IMR-90 (cell line): ENCODE results near the gene USP36. TPM values are rescaled to one million over a fixed set of nuclear protein-coding genes. Genes with fewer than 3 reads are reported as not detected.

Source experiments
- ATAC-seq: fragments of 200-7000 bp; cut with Tn5 transposase; 2 replicates; pipeline ENCODE4 v1.9.1; 2020; ENCODE audit warnings: low read depth, mild to moderate bottlenecking, moderate library complexity
- BruUV-seq: library from RNA; stranded (reverse); fragments of 400-500 nt; replicated peaks from 2 replicates; lab custom pipeline; 2021; lab: Mats Ljungman, UMichigan
- CTCF ChIA-PET: fragments of 300-600 bp; formaldehyde crosslinking; extraction: SDS; loops from one replicate; lab custom pipeline; 2021; ENCODE audit warnings: antibody characterized with exemption; lab: Yijun Ruan, JAX
- POLR2A ChIA-PET: fragments of 300-600 bp; sonication (Branson Sonifier 250); formaldehyde crosslinking; loops from one replicate; lab custom pipeline; 2022; ENCODE audit warnings: antibody characterized with exemption; ENCODE audit not compliant: unreplicated experiment; lab: Charles Lee
- DNase-seq: peaks from one replicate; pipeline ENCODE4 v3.0.0; 2013
- H2AFZ ChIP-seq: replicated peaks from 2 replicates; pipeline ENCODE3; 2013; ENCODE audit warnings: low read length, mild to moderate bottlenecking; ENCODE audit not compliant: poor library complexity
- H2AK5ac ChIP-seq: 2 replicates; pipeline ENCODE4 v1.6.1; 2013; ENCODE audit warnings: low read depth, low read length, inconsistent platforms
- H2AK9ac ChIP-seq: replicated peaks from 2 replicates; pipeline ENCODE3; 2013; ENCODE audit warnings: mild to moderate bottlenecking, low read depth, low read length, moderate library complexity; ENCODE audit not compliant: poor library complexity
- H2BK120ac ChIP-seq: 2 replicates; pipeline ENCODE4 v1.6.1; 2013; ENCODE audit warnings: low read depth, low read length, inconsistent platforms
- H2BK15ac ChIP-seq: 3 replicates; pipeline ENCODE4 v1.6.1; 2013; ENCODE audit warnings: low read depth, low read length, inconsistent platforms
- H2BK20ac ChIP-seq: 2 replicates; pipeline ENCODE4 v1.6.1; 2013; ENCODE audit warnings: low read depth, mild to moderate bottlenecking, inconsistent platforms, low read length, moderate library complexity
- H2BK5ac ChIP-seq: 2 replicates; pipeline ENCODE4 v1.6.1; 2013; ENCODE audit warnings: mild to moderate bottlenecking, low read depth, low read length, inconsistent platforms; ENCODE audit not compliant: poor library complexity, severe bottlenecking
- H3K14ac ChIP-seq: replicated peaks from 2 replicates; pipeline ENCODE4 v1.6.1; 2013; ENCODE audit warnings: low read depth, low read length, inconsistent platforms
- H3K18ac ChIP-seq: 2 replicates; pipeline ENCODE4 v1.6.1; 2013; ENCODE audit warnings: low read depth, low read length, control low read depth
- H3K23ac ChIP-seq: 2 replicates; pipeline ENCODE4 v1.6.1; 2013; ENCODE audit warnings: low read depth, low read length, inconsistent platforms
- H3K27ac ChIP-seq: 2 replicates; pipeline ENCODE4 v1.5.1; 2013; ENCODE audit warnings: mild to moderate bottlenecking, control low read depth, low read length; ENCODE audit not compliant: insufficient read depth
- H3K27me3 ChIP-seq: 2 replicates; pipeline ENCODE4 v1.6.1; 2013; ENCODE audit warnings: low read length; ENCODE audit not compliant: control insufficient read depth, insufficient read depth
- H3K36me3 ChIP-seq: 2 replicates; pipeline ENCODE4 v1.6.1; 2013; ENCODE audit warnings: low read length, mixed read lengths; ENCODE audit not compliant: control insufficient read depth, insufficient read depth
- H3K4ac ChIP-seq: 2 replicates; pipeline ENCODE4 v1.6.1; 2013; ENCODE audit warnings: low read depth, low read length, inconsistent platforms
- H3K4me1 ChIP-seq: 2 replicates; pipeline ENCODE4 v1.6.1; 2013; ENCODE audit warnings: low read length, mixed read lengths; ENCODE audit not compliant: control insufficient read depth, insufficient read depth
- H3K4me2 ChIP-seq: 2 replicates; pipeline ENCODE4 v1.6.1; 2013; ENCODE audit warnings: low read depth, mild to moderate bottlenecking, control low read depth, low read length, moderate library complexity
- H3K4me3 ChIP-seq: 2 replicates; pipeline ENCODE4 v1.5.1; 2013; ENCODE audit warnings: low read depth, mild to moderate bottlenecking, control low read depth, low read length, moderate library complexity; ENCODE audit not compliant: insufficient read depth
- H3K56ac ChIP-seq: 2 replicates; pipeline ENCODE4 v1.6.1; 2013; ENCODE audit warnings: low read length, inconsistent platforms; ENCODE audit not compliant: insufficient read depth; ENCODE audit errors: extremely low read depth
- H3K79me1 ChIP-seq, 2 experiments: 2 replicates each; pipeline ENCODE4 v1.6.1; 2013; ENCODE audit warnings: low read length in 2 of 2, inconsistent platforms in 1 of 2, low read depth in 1 of 2
- H3K9ac ChIP-seq: 2 replicates; pipeline ENCODE4 v1.6.1; 2013; ENCODE audit warnings: low read depth, low read length, control low read depth
- H3K9me1 ChIP-seq: 2 replicates; pipeline ENCODE4 v1.6.1; 2013; ENCODE audit warnings: low read length, inconsistent platforms; ENCODE audit not compliant: insufficient read depth
- H3K9me3 ChIP-seq: 2 replicates; pipeline ENCODE4 v1.6.1; 2013; ENCODE audit warnings: low read length; ENCODE audit not compliant: control insufficient read depth, insufficient read depth
- H4K20me1 ChIP-seq: 2 replicates; pipeline ENCODE4 v1.6.1; 2013; ENCODE audit warnings: low read length, inconsistent platforms; ENCODE audit not compliant: insufficient read depth
- H4K5ac ChIP-seq: 2 replicates; pipeline ENCODE4 v1.6.1; 2013; ENCODE audit warnings: mild to moderate bottlenecking, low read depth, low read length, control low read depth
- H4K8ac ChIP-seq, 2 experiments: 2 replicates each; pipeline ENCODE4 v1.6.1; 2013; ENCODE audit warnings: low read depth in 2 of 2, low read length in 2 of 2, control low read depth in 1 of 2, inconsistent platforms in 1 of 2
- H4K91ac ChIP-seq: 2 replicates; pipeline ENCODE4 v1.6.1; 2013; ENCODE audit warnings: low read depth, low read length, inconsistent platforms; ENCODE audit not compliant: insufficient read depth
- BHLHE40 ChIP-seq: fragments of 150-350 bp; IDR thresholded peaks from 2 replicates; pipeline ENCODE4 v1.6.1; 2016; ENCODE audit warnings: mild to moderate bottlenecking, low read depth, low read length
- CEBPB ChIP-seq: IDR thresholded peaks from 2 replicates; pipeline ENCODE4 v1.6.1; 2012; ENCODE audit warnings: low read depth, low read length, improper control_type of control experiment
- CHD1 ChIP-seq: IDR thresholded peaks from 2 replicates; pipeline ENCODE4 v1.6.1; 2012; ENCODE audit warnings: low read depth, low read length, improper control_type of control experiment
- FOS ChIP-seq: fragments of 150-350 bp; IDR thresholded peaks from 2 replicates; pipeline ENCODE4 v1.6.1; 2016; ENCODE audit warnings: low read depth, low read length
- MAFK ChIP-seq: IDR thresholded peaks from 2 replicates; pipeline ENCODE4 v1.6.1; 2012; ENCODE audit warnings: low read depth, low read length, improper control_type of control experiment
- MAZ ChIP-seq: IDR thresholded peaks from 2 replicates; pipeline ENCODE4 v1.6.1; 2012; ENCODE audit warnings: low read depth, mild to moderate bottlenecking, low read length, improper control_type of control experiment, moderate library complexity, borderline replicate concordance
- MXI1 ChIP-seq: IDR thresholded peaks from 2 replicates; pipeline ENCODE4 v1.6.1; 2012; ENCODE audit warnings: low read depth, mild to moderate bottlenecking, low read length, moderate library complexity, borderline replicate concordance
- NFE2L2 ChIP-seq: fragments of 150-350 bp; IDR thresholded peaks from 2 replicates; pipeline ENCODE4 v1.6.1; 2016; ENCODE audit warnings: low read depth, mild to moderate bottlenecking, low read length
- POLR2A ChIP-seq: IDR thresholded peaks from 2 replicates; pipeline ENCODE4 v1.6.1; 2012; ENCODE audit warnings: mild to moderate bottlenecking, low read depth, low read length
- RAD21 ChIP-seq: IDR thresholded peaks from 2 replicates; pipeline ENCODE4 v1.6.1; 2012; ENCODE audit warnings: low read length, improper control_type of control experiment
- RCOR1 ChIP-seq: IDR thresholded peaks from 2 replicates; pipeline ENCODE4 v1.6.1; 2012; ENCODE audit warnings: mild to moderate bottlenecking, low read length, improper control_type of control experiment; ENCODE audit not compliant: insufficient replicate concordance
- RFX5 ChIP-seq: IDR thresholded peaks from 2 replicates; pipeline ENCODE4 v1.8.0; 2012; ENCODE audit warnings: low read depth, mild to moderate bottlenecking, low read length, moderate library complexity
- SMC3 ChIP-seq: fragments of 150-350 bp; IDR thresholded peaks from 2 replicates; pipeline ENCODE4 v1.6.1; 2016; ENCODE audit warnings: low read depth, mild to moderate bottlenecking, antibody characterized with exemption, low read length, moderate library complexity
- USF2 ChIP-seq: fragments of 150-350 bp; IDR thresholded peaks from 2 replicates; pipeline ENCODE4 v1.6.1; 2017; ENCODE audit warnings: mild to moderate bottlenecking, antibody characterized with exemption, low read length, low read depth
- WGBS, 2 experiments: methylation state at CpG; one replicate each; pipeline versions ENCODE4 v1.1.5 to v1.1.7; 2013; ENCODE audit warnings: missing lambda C conversion rate in 2 of 2; ENCODE audit not compliant: insufficient read length in 1 of 2; ENCODE audit errors: extremely low coverage in 2 of 2; 5-methylcytosine and 5-hydroxymethylcytosine counted together
- dilution Hi-C: fragments of 300-500 bp; cut with HindIII; formaldehyde crosslinking; loops from one replicate; pipeline ENCODE4 v1.14.3; 2018; ENCODE audit warnings: low sequenced_read_pairs; ENCODE audit not compliant: unreplicated experiment
- in situ Hi-C: fragments of 300-500 bp; cut with MboI; formaldehyde crosslinking; loops from 3 replicates; pipeline ENCODE4 v1.14.3; 2019; ENCODE audit warnings: low sequenced_read_pairs, inconsistent platforms, mixed read lengths
- intact Hi-C: fragments of 100-400 bp; cut with micrococcal nuclease; formaldehyde crosslinking; loops from 2 replicates; pipeline ENCODE4 v1.10.0; 2022
- polyA plus RNA-seq, 3 experiments: library from polyadenylated mRNA; depleted of rRNA; stranded (reverse); fragments of >200 nt; gene quantifications; 2 replicates each; pipeline ENCODE4 v1.2.3, GENCODE V29; 2012; ENCODE audit warnings: low replicate concordance in 1 of 3
- total RNA-seq: library from RNA; depleted of rRNA; stranded (reverse); fragments of >200 nt; gene quantifications from 2 replicates; pipeline ENCODE4 v1.2.3, GENCODE V29; 2012
- TF ChIP-seq, protein P1 (sequence below): fragments of 150-350 bp; IDR thresholded peaks from 2 replicates; pipeline ENCODE4 v1.6.1; 2016; ENCODE audit warnings: low read depth, mild to moderate bottlenecking, low read length, moderate library complexity, borderline replicate concordance
- TF ChIP-seq, protein P2 (sequence below): conservative IDR thresholded peaks from 2 replicates; pipeline ENCODE4 v1.5.1; 2012; ENCODE audit warnings: mild to moderate bottlenecking, low read depth, low read length, improper control_type of control experiment

Gene USP36
- total and polyA plus RNA-seq, 2 of the 4 experiments (the other 2 are of a cell fraction) = 30.6 to 38.3 TPM

DNA sequence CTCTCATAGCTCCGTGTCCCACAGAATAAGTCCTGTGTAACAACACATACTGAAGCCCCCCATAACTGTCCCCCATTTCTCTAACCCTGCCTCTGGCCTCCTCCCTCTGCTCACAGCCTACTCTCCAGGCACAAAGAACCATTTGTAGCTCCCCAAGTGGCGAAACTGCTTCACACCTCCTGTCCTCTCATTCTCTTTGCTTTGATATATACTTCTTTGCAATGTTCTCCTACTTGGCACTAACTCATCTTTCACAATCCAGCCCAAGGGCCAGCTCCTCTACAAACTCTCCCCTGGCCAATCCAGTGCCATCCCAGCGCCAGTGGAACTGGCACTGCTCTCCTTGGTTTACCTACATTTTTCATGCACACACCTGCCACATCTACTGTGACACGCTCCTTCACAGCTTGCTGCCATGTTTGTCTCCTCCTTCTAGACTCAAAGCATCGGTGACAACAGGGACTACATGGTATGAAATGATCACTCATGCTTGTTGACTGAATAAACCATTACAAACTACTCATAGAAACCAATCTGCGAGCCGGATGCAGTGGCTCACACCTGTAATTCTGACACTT, 71.3 kb downstream of the USP36 start:
- Histone ChIP-seq H3K23ac (no peak overlapping the region), H2BK5ac (no peak overlapping the region), H3K18ac (no peak overlapping the region), H2BK20ac (no peak overlapping the region), H4K91ac (no peak overlapping the region), H3K36me3 (no peaks in the 10 kb centered on the region), H4K20me1 (peaks cover 26% of the 10 kb centered on the region), H3K79me1 (peaks cover 47 to 73% of the 10 kb centered on the region in 2 experiments), H3K27ac (no peak overlapping the region), H3K4me2 (no peak overlapping the region), H2AK9ac (no peak overlapping the region), H3K9ac (no peak overlapping the region), H2AK5ac (no peak overlapping the region), H3K27me3 (no peaks in the 10 kb centered on the region), H2BK15ac (no peak overlapping the region), H3K9me3 (no peaks in the 10 kb centered on the region), H3K14ac (no peak overlapping the region), H2BK120ac (no peak overlapping the region), H4K5ac (no peak overlapping the region), H2AFZ (no peak overlapping the region), H4K8ac (no peak overlapping the region), H3K4ac (no peak overlapping the region), H3K4me1 (0 out of 2 replicates have a peak, but pooled peaks cover 1% of the 10 kb centered on the region), H3K4me3 (no peak overlapping the region), H3K56ac (no peak overlapping the region), H3K9me1 (peaks cover 4% of the 10 kb centered on the region; the same call in 1 of the 2 replicates)
- POLR2A ChIA-PET = no interaction called here
- BruUV-seq = no TSS peak
- DNase-seq (no peak), ATAC-seq (no peak)
- in situ Hi-C loops (no loop called here), dilution Hi-C loops (no loop called here), intact Hi-C loops (no loop called here)
- CTCF ChIA-PET = no interaction called here
- TF ChIP-seq USF2 (no peak), POLR2A (no peak), BHLHE40 (no peak), CEBPB (no peak), RCOR1 (no peak), NFE2L2 (no peak), MXI1 (no peak), SMC3 (no peak), CHD1 (no peak), RFX5 (no peak), FOS (no peak), MAFK (no peak), MAZ (no peak), RAD21 (no peak)
- TF ChIP-seq, protein P1, sequence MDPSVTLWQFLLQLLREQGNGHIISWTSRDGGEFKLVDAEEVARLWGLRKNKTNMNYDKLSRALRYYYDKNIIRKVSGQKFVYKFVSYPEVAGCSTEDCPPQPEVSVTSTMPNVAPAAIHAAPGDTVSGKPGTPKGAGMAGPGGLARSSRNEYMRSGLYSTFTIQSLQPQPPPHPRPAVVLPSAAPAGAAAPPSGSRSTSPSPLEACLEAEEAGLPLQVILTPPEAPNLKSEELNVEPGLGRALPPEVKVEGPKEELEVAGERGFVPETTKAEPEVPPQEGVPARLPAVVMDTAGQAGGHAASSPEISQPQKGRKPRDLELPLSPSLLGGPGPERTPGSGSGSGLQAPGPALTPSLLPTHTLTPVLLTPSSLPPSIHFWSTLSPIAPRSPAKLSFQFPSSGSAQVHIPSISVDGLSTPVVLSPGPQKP = no peak
- TF ChIP-seq, protein P2, sequence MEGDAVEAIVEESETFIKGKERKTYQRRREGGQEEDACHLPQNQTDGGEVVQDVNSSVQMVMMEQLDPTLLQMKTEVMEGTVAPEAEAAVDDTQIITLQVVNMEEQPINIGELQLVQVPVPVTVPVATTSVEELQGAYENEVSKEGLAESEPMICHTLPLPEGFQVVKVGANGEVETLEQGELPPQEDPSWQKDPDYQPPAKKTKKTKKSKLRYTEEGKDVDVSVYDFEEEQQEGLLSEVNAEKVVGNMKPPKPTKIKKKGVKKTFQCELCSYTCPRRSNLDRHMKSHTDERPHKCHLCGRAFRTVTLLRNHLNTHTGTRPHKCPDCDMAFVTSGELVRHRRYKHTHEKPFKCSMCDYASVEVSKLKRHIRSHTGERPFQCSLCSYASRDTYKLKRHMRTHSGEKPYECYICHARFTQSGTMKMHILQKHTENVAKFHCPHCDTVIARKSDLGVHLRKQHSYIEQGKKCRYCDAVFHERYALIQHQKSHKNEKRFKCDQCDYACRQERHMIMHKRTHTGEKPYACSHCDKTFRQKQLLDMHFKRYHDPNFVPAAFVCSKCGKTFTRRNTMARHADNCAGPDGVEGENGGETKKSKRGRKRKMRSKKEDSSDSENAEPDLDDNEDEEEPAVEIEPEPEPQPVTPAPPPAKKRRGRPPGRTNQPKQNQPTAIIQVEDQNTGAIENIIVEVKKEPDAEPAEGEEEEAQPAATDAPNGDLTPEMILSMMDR = no peak
- 94% methylated on average over 7 of the region's 7 CpGs; no CpG with 5 or more reads in 1 of the 2 experiments for WGBS, 2 experiments
